ENCODE measurements around the gene POMT2. TPM values are rescaled to one million over a fixed set of nuclear protein-coding genes. Genes with fewer than 3 reads are reported as not detected.

The POMT2 gene
- total RNA-seq, 2 experiments from 2014 or later: 11.7 to 18.2 TPM

DNA sequence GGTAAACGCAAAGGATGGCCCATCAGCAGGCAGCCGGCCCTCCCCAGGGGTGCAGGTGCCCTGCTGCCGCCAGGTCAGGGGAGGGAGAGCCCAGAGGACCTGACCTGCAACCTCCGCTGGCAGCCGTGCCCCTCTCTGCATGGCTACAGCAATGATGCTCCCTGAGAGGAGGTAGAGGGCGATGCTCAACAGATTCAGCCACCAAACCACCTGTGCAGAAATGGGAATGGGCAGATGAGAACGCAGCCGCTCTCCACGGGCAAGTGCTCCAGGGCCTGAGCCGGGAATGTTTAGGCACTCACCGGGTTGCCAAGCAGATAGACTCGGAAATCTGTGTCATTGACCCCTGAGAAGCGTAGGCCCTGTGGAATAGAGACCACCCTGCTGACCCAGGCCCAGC lies 41.0 kb downstream of the POMT2 start:
- no peak overlapping the region for H3K4me3 Mint-ChIP-seq
- peaks cover 10% of the 10 kb centered on the region for H3K36me3 Mint-ChIP-seq (ENCODE audit: low read depth)
- no peak overlapping the region for H3K27ac Mint-ChIP-seq
- intact Hi-C loops (cut with DNase I, micrococcal nuclease): loop anchor here in 1 of 2 experiments (1.0 kb wide), 1 partner anchor 37 kb away; no protein-coding TSS in a partner anchor
- no peak for DNase-seq
- no peaks in the 10 kb centered on the region for H3K9me3 Mint-ChIP-seq (ENCODE audit: low read depth)
- ATAC-seq: no peak
- POLR2A ChIA-PET: no interaction called here
- no peaks in the 10 kb centered on the region for H3K4me1 Mint-ChIP-seq
- no peaks in the 10 kb centered on the region for H3K27me3 Mint-ChIP-seq
- CTCF ChIA-PET: interaction anchor here (0.7 to 1.2 kb wide), 3 partner anchors 36 to 594 kb away, joined by 3 read pairs; no protein-coding TSS in a partner anchor

DNA sequence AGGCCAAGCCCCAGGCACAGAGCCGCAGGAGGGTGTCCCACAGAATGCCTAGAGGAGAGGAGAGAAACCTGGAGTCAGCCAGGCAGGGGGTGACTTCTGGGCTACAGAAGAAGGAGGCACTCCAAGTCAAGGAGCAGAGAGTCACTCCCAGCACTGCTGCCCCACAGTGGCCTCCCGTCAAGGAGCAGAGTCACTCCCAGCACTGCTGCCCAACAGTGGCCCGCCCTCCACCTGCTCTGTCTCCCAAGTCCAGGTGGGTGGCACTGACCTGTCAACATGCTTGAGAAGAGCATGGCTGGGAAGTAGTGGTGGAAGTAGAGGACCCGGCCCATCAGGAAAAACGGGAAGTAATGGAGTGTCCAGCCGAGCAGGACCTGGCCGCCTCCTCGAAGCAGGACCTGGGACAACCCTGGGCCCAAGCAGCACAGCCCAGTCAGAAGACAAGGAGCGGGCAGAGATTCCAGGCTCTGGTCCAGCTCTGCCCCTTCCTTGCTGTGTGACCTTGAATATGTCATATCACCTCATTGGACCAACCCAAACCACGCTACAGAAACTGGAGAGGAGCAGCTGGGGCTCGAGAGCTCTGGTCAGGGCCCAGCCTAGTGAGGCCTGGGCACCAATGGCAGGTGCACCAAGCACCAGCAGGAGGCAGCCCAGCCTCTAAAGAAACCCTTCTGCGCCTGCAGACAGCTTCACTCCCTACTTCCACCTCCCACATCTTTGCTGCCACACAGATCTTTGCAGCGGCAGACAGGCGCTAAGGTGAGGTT lies 42.0 kb downstream of the POMT2 start:
- ATAC-seq (no peak), DNase-seq (peak; percentile 15)
- Mint-ChIP-seq H3K27ac (no peak overlapping the region), H3K4me1 (no peaks in the 10 kb centered on the region), H3K9me3 (ENCODE audit: low read depth) (no peaks in the 10 kb centered on the region), H3K36me3 (ENCODE audit: low read depth) (peaks cover 4% of the 10 kb centered on the region), H3K4me3 (no peak overlapping the region), H3K27me3 (no peaks in the 10 kb centered on the region)
- CTCF ChIA-PET: interaction anchor here (0.7 to 1.2 kb wide), 3 partner anchors 37 to 595 kb away, joined by 3 to 4 read pairs (median 3); no protein-coding TSS in a partner anchor
- intact Hi-C loops (cut with DNase I, micrococcal nuclease): loop anchor here in 1 of 2 experiments (1.0 kb wide), 1 partner anchor 38 kb away; no protein-coding TSS in a partner anchor
- POLR2A ChIA-PET: interaction anchor here (0.6 kb wide), 2 partner anchors 194 to 302 kb away, joined by 3 read pairs; no protein-coding TSS in a partner anchor

DNA sequence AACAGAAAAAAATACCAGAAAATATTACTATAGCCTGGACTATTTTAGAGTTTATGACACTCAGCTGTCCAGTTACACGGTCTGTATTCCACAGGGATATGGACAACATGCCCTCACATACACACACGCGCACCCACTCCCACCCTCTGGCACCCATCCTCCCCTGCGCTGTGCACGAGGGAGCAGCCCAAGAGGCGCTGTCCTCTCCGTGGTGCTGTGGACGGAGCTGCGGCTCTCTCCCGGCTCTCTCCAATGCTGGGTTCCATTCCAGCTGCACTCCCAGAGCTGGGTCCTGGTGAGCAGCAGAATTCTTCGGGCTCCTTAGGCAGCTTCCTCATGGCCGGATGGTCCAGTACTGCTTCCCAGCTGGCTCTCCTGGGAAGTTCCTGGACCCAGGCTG lies 43.7 kb downstream of the POMT2 start:
- Mint-ChIP-seq H3K4me3 (no peak overlapping the region), H3K4me1 (no peaks in the 10 kb centered on the region), H3K27me3 (peaks cover 4% of the 10 kb centered on the region), H3K9me3 (ENCODE audit: low read depth) (no peaks in the 10 kb centered on the region), H3K36me3 (ENCODE audit: low read depth) (peaks cover 2% of the 10 kb centered on the region), H3K27ac (no peak overlapping the region)
- ChIA-PET CTCF (interaction anchor here (0.8 kb wide), 1 partner anchor 42 kb away, joined by 3 read pairs; no protein-coding TSS in a partner anchor), POLR2A (no interaction called here)
- no peak for ATAC-seq
- DNase-seq: no peak
- intact Hi-C loops (cut with DNase I, micrococcal nuclease): no loop called here

DNA sequence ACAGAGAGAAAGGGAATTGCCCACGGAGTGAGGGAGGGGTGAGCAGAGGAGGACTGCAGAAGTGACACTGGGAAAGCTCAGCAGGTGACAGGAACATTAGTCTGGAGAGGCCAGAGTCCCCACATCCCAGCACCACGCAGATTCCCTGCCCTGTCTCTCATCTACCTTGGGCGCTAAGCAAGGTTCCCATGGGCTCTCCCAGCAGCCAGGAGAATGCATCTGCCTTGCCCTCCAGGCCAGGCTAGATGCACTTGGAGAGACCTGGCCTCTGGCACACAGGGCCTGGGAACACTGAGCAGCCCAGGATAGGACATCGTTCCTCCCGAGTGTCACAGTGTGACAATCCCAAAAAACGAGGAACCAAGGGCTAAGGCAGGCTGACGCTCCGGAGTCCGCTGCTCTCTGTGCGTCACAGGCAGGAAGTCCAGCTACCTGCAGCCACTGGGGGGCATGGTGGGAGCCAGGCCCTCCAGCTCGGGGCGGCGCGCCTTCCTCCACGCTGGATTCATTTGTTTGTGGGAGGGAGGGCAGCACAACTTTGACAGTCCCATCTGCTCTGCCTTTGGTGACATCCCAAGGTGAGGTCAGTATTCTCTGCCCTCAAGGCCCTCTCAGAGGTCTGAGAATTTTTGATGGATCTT lies 44.3 kb downstream of the POMT2 start:
- peaks cover 2% of the 10 kb centered on the region for H3K36me3 Mint-ChIP-seq (ENCODE audit: low read depth)
- DNase-seq (no peak), ATAC-seq (no peak)
- H3K9me3 Mint-ChIP-seq (ENCODE audit: low read depth): no peaks in the 10 kb centered on the region
- CTCF ChIA-PET: no interaction called here
- H3K4me3 Mint-ChIP-seq: no peak overlapping the region
- no peaks in the 10 kb centered on the region for H3K4me1 Mint-ChIP-seq
- POLR2A ChIA-PET: no interaction called here
- H3K27me3 Mint-ChIP-seq: peaks cover 9% of the 10 kb centered on the region
- H3K27ac Mint-ChIP-seq: no peak overlapping the region
- intact Hi-C loops (cut with DNase I, micrococcal nuclease): no loop called here

DNA sequence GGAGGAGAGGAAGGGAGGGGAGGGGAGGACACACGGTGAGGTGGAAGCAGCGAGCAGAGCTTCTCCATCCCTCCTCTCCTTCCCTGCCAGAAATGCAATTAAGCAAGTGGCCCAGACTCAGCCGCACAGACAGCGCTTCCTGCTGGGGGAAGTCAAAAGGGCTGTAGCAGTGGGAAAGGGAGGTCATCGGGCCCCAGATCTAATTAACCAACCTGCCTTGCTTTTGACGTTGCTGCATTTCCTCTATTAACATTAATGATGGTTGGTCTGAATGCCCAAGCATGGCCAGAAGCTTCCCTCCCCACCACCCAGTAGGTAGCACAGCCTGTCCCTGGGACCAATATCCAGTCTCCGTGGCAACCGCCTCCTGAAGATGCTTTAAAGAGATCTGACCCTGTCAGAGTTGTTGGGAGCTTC lies 45.1 kb downstream of the POMT2 start:
- intact Hi-C loops (cut with DNase I, micrococcal nuclease): no loop called here
- ChIA-PET POLR2A (no interaction called here), CTCF (no interaction called here)
- Mint-ChIP-seq H3K36me3 (ENCODE audit: low read depth) (peaks cover 2% of the 10 kb centered on the region), H3K4me3 (no peak overlapping the region), H3K27ac (no peak overlapping the region), H3K27me3 (peaks cover 12% of the 10 kb centered on the region), H3K9me3 (ENCODE audit: low read depth) (no peaks in the 10 kb centered on the region), H3K4me1 (no peaks in the 10 kb centered on the region)
- DNase-seq (no peak), ATAC-seq (no peak)

- H3K27ac Mint-ChIP-seq: no peak overlapping the region
- CTCF ChIA-PET: no interaction called here
These were observed 45.6 kb downstream of the POMT2 start for GRCh38 chr14:77275041-77275580.

DNA sequence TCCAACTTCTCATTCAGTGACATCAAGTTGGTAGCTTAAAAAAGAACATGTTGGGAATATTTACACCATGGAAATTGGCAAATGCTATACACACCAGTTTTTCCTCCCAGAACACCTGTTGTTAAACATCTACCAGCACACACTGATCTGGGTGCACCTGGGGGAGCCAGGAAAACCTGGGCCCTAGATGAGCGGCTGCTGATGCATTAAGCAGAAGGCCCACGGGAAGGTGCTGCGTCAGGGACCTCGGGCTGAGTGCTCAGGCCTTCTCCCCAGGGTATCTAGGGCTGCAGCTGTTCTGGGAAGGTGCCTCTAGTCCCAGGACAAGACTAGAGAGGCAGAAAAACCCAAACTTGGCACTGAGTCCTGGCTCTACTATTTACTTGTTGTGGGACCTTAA lies 46.9 kb downstream of the POMT2 start:
- peaks cover 24% of the 10 kb centered on the region for H3K27me3 Mint-ChIP-seq
- DNase-seq: no peak
- H3K27ac Mint-ChIP-seq: no peak overlapping the region
- ChIA-PET CTCF (interaction anchor here (1.5 kb wide), 1 partner anchor 17 kb away, joined by 3 read pairs; no protein-coding TSS in a partner anchor), POLR2A (no interaction called here)
- no peak for ATAC-seq
- intact Hi-C loops (cut with DNase I, micrococcal nuclease): no loop called here
- no peaks in the 10 kb centered on the region for H3K36me3 Mint-ChIP-seq (ENCODE audit: low read depth)
- H3K9me3 Mint-ChIP-seq (ENCODE audit: low read depth): no peaks in the 10 kb centered on the region
- H3K4me1 Mint-ChIP-seq: no peaks in the 10 kb centered on the region
- no peak overlapping the region for H3K4me3 Mint-ChIP-seq

More at GRCh38 chr14:77275041-77275580, 45.6 kb downstream of the POMT2 start:
- peaks cover 2% of the 10 kb centered on the region for H3K36me3 Mint-ChIP-seq (ENCODE audit: low read depth)
- no peak overlapping the region for H3K4me3 Mint-ChIP-seq
- no peaks in the 10 kb centered on the region for H3K9me3 Mint-ChIP-seq (ENCODE audit: low read depth)
- ATAC-seq (no peak), DNase-seq (no peak)
- POLR2A ChIA-PET: no interaction called here
- H3K4me1 Mint-ChIP-seq: no peaks in the 10 kb centered on the region
- peaks cover 14% of the 10 kb centered on the region for H3K27me3 Mint-ChIP-seq
- intact Hi-C loops (cut with DNase I, micrococcal nuclease): no loop called here

DNA sequence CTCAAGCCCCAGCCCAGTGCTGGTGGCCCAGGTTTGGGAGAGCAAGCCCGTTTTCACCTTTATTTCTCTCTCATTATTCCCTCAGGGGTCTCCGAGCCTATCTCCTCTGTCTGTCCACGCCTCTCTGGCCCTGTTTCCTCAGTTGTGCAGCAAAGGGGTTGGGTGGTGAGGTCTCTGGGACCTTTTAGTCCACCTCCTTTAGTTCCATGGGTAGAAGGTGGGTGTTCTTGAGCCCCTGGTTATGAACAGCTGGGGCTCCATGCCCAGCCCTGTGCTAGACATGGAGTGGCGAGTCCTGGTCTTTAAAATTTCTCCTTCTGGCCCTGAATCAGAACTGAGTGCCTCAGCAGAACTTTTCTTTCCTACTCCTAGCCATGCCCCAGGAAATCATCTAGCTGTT lies 48.4 kb downstream of the POMT2 start:
- CTCF ChIA-PET: interaction anchor here (0.5 to 0.9 kb wide), 2 partner anchors 18 to 399 kb away, joined by 3 read pairs; no protein-coding TSS in a partner anchor
- peaks cover 3% of the 10 kb centered on the region for H3K9me3 Mint-ChIP-seq (ENCODE audit: low read depth)
- H3K27me3 Mint-ChIP-seq: peaks cover 30% of the 10 kb centered on the region
- H3K36me3 Mint-ChIP-seq (ENCODE audit: low read depth): no peaks in the 10 kb centered on the region
- H3K27ac Mint-ChIP-seq: no peak overlapping the region
- ATAC-seq (no peak), DNase-seq (no peak)
- intact Hi-C loops (cut with DNase I, micrococcal nuclease): no loop called here
- POLR2A ChIA-PET: no interaction called here
- no peak overlapping the region for H3K4me3 Mint-ChIP-seq
- no peaks in the 10 kb centered on the region for H3K4me1 Mint-ChIP-seq

- Mint-ChIP-seq H3K4me3 (no peak within 1 kb of the TSS), H3K27me3 (peaks cover 30% of the 10 kb centered on the region), H3K36me3 (ENCODE audit: low read depth) (no peaks in the 10 kb centered on the region), H3K27ac (no peak within 1 kb of the TSS), H3K4me1 (no peaks in the 10 kb centered on the region), H3K9me3 (ENCODE audit: low read depth) (peaks cover 3% of the 10 kb centered on the region)
- ATAC-seq: no peak
- DNase-seq: no peak
- ChIA-PET CTCF (no interaction called here), POLR2A (no interaction called here)
- intact Hi-C loops (cut with DNase I, micrococcal nuclease): no loop called here
These were observed 49.5 kb downstream of the POMT2 start, which contains the start of gene NGB for GRCh38 chr14:77271113-77271710. Gene NGB (minus strand): TSS chr14:77271206. CDS start chr14:77270937, 269 bp downstream.

DNA sequence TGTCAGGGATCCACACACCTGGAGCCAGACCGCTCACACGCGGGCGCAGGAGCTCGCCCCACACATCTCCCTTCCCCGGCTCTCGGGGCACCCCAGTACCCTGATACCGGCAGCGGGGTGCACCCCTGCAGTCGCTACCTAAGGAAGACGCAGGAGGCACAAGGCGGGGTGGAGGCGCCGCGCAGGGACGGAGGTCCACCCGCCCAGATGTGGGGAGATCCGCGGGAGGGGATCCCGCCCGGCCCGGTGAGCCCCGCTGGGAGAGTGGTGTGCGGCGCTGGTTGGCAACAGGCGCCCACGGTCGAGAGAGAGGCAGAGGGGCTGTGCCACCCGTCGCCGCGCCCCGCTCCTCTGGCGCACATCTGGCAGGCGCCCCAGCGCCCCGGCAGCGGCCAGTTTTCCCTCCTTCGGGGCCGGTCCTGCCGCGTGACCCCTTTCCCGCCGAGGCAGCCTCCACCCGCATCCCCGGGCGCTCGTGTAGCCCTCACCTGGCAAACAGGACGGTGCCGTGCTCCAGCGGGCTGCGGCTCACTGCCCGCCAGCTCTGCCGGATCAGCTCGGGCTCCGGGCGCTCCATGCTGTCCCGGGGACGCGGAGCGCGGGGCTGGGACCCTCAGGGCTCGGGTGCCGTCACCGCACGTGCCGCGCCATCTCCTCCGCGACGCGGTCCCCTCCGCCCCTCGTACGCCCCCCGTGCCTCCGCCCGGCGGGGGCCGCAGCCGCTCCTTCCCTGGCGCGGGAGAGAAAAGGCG lies 50.1 kb downstream of the POMT2 start:
- ATAC-seq (no peak), DNase-seq (no peak)
- POLR2A ChIA-PET: no interaction called here
- no peaks in the 10 kb centered on the region for H3K4me1 Mint-ChIP-seq
- intact Hi-C loops (cut with DNase I, micrococcal nuclease): no loop called here
- H3K27me3 Mint-ChIP-seq: peaks cover 30% of the 10 kb centered on the region
- CTCF ChIA-PET: no interaction called here
- no peak overlapping the region for H3K27ac Mint-ChIP-seq
- no peak overlapping the region for H3K4me3 Mint-ChIP-seq
- H3K9me3 Mint-ChIP-seq (ENCODE audit: low read depth): peaks cover 3% of the 10 kb centered on the region
- H3K36me3 Mint-ChIP-seq (ENCODE audit: low read depth): no peaks in the 10 kb centered on the region

All from activated CD4-positive, alpha-beta T cell treated with anti-CD3 and anti-CD28 coated beads for 36 hours (primary cell).